OCI-LY7 (cell line): ENCODE data around the gene PCYT2. TPM values are rescaled to one million over a fixed set of nuclear protein-coding genes. Genes with fewer than 3 reads are reported as not detected.
A peak's percentile ranks its signal among the peaks of the same experiment; 100 is the strongest.

Source experiments
- BruUV-seq: library from RNA; stranded (reverse); fragments of 400-500 nt; replicated peaks from 2 replicates; lab custom pipeline; 2021; lab: Mats Ljungman, UMichigan
- CTCF ChIA-PET: fragments of 300-600 bp; sonication (Branson Sonifier 250); formaldehyde crosslinking; loops from one replicate; lab custom pipeline; 2022; ENCODE audit warnings: antibody characterized with exemption; ENCODE audit not compliant: unreplicated experiment; lab: Charles Lee
- POLR2A ChIA-PET: fragments of 300-600 bp; sonication (Branson Sonifier 250); formaldehyde crosslinking; loops from one replicate; lab custom pipeline; 2022; ENCODE audit warnings: antibody characterized with exemption; lab: Charles Lee
- DNase-seq: peaks from one replicate; pipeline ENCODE4 v3.0.0-alpha.2; 2015; ENCODE audit warnings: low spot score
- H2AFZ ChIP-seq: fragments of 200-600 bp; sonication (generic), shearing (Covaris generic); 2 replicates; pipeline ENCODE4 v1.6.1; 2014; ENCODE audit warnings: mild to moderate bottlenecking, antibody characterized with exemption, low read length, moderate library complexity
- H3K27ac ChIP-seq: fragments of 200-600 bp; sonication (generic); 2 replicates; pipeline ENCODE4 v1.5.1; 2014; ENCODE audit warnings: mixed run types, low read depth, mild to moderate bottlenecking, moderate library complexity, low read length, inconsistent platforms; ENCODE audit not compliant: poor library complexity, severe bottlenecking
- H3K36me3 ChIP-seq: fragments of 200-600 bp; sonication (generic); 2 replicates; pipeline ENCODE4 v1.6.1; 2014; ENCODE audit warnings: mild to moderate bottlenecking, antibody characterized with exemption, low read length, moderate library complexity, mixed read lengths; ENCODE audit not compliant: insufficient read depth
- H3K4me1 ChIP-seq: fragments of 200-600 bp; sonication (generic); 2 replicates; pipeline ENCODE4 v1.5.1; 2014; ENCODE audit warnings: mild to moderate bottlenecking, low read length; ENCODE audit not compliant: insufficient read depth, poor library complexity, severe bottlenecking
- H3K4me2 ChIP-seq: fragments of 200-600 bp; sonication (generic); 2 replicates; pipeline ENCODE4 v1.6.1; 2014; ENCODE audit warnings: mild to moderate bottlenecking, low read length
- H3K4me3 ChIP-seq: fragments of 200-600 bp; sonication (generic); 2 replicates; pipeline ENCODE4 v1.5.1; 2014; ENCODE audit warnings: mild to moderate bottlenecking, low read depth, low read length; ENCODE audit not compliant: poor library complexity, severe bottlenecking
- H3K79me2 ChIP-seq: fragments of 200-600 bp; sonication (generic); 2 replicates; pipeline ENCODE4 v1.6.1; 2016; ENCODE audit warnings: low read depth, mild to moderate bottlenecking, low read length, moderate library complexity, mixed read lengths; ENCODE audit not compliant: insufficient read depth
- H3K9me2 ChIP-seq: fragments of 200-600 bp; sonication (generic); 2 replicates; pipeline ENCODE4 v1.6.1; 2016; ENCODE audit warnings: mild to moderate bottlenecking, low read length, mixed read lengths; ENCODE audit not compliant: insufficient read depth
- H3K9me3 ChIP-seq: fragments of 200-600 bp; sonication (generic); 2 replicates; pipeline ENCODE4 v1.6.1; 2014; ENCODE audit warnings: mild to moderate bottlenecking, mixed run types, low read length, mixed read lengths
- H4K20me1 ChIP-seq: fragments of 200-600 bp; sonication (generic); 2 replicates; pipeline ENCODE4 v1.6.1; 2014; ENCODE audit warnings: mild to moderate bottlenecking, antibody characterized with exemption, low read length, moderate library complexity, mixed read lengths; ENCODE audit not compliant: insufficient read depth
- CTCF ChIP-seq: fragments of 200-600 bp; sonication (generic); conservative IDR thresholded peaks from 2 replicates; pipeline ENCODE4 v1.5.1; 2014; ENCODE audit warnings: mild to moderate bottlenecking, antibody characterized with exemption, low read length, moderate library complexity, mixed read lengths
- EZH2phosphoT487 ChIP-seq: fragments of 200-600 bp; sonication (generic); IDR thresholded peaks from 2 replicates; pipeline ENCODE4 v1.6.1; 2018; ENCODE audit warnings: low read depth, borderline replicate concordance, mild to moderate bottlenecking, mixed run types, antibody characterized with exemption, low read length, moderate library complexity, mixed read lengths
- intact Hi-C: fragments of 100-400 bp; cut with micrococcal nuclease; formaldehyde crosslinking; loops from one replicate; pipeline ENCODE4 v1.10.0; 2022; ENCODE audit not compliant: unreplicated experiment
- total RNA-seq, 2 experiments: library from RNA; depleted of rRNA in 1 of 2; stranded (reverse); fragments of >200 nt in 1 of 2; shearing (Covaris generic) in 1 of 2; gene quantifications; 2 replicates each; pipeline ENCODE4 v1.2.3, GENCODE V29; 2014 to 2022

PCYT2 gene
- total RNA-seq, 2 experiments from 2014 or later = 70.1 to 104 TPM

GRCh38 chr17:81877569-81877968 is 33.6 kb downstream of the PCYT2 start:
- ChIA-PET CTCF (no interaction called here), POLR2A (interaction anchor here (0.7 kb wide), 1 partner anchor 267 kb away, joined by 4 read pairs; no protein-coding TSS in a partner anchor)
- H3K9me3 ChIP-seq = no peaks in the 10 kb centered on the region
- H4K20me1 ChIP-seq = no peaks in the 10 kb centered on the region
- no peak overlapping the region for H3K4me2 ChIP-seq
- H3K4me1 ChIP-seq = peaks cover 24% of the 10 kb centered on the region
- intact Hi-C loops = no loop called here
- BruUV-seq = no TSS peak
- TF ChIP-seq EZH2phosphoT487 (no peak), CTCF (no peak)
- H3K79me2 ChIP-seq = 0 out of 2 replicates have a peak, but pooled peaks cover 5% of the 10 kb centered on the region
- no peak overlapping the region for H2AFZ ChIP-seq
- no peaks in the 10 kb centered on the region for H3K9me2 ChIP-seq
- H3K27ac ChIP-seq = no peak overlapping the region
- no peak for DNase-seq
- no peak overlapping the region for H3K4me3 ChIP-seq
- peaks cover 63% of the 10 kb centered on the region for H3K36me3 ChIP-seq

GRCh38 chr17:81871387-81872230 is 39.6 kb downstream of the PCYT2 start:
- TSS peak; percentile 79 for BruUV-seq
- no peak for TF ChIP-seq EZH2phosphoT487
- TF ChIP-seq CTCF = peak; percentile 59
- DNase-seq = peak; percentile 96
- POLR2A ChIA-PET = interaction anchor here (1.0 to 1.7 kb wide), 3 partner anchors 19 to 41 kb away, joined by 3 to 11 read pairs (median 4); no protein-coding TSS in a partner anchor
- no peaks in the 10 kb centered on the region for H3K9me2 ChIP-seq
- no peaks in the 10 kb centered on the region for H3K9me3 ChIP-seq
- H4K20me1 ChIP-seq = no peaks in the 10 kb centered on the region
- peaks cover 45% of the 10 kb centered on the region for H3K36me3 ChIP-seq
- peak overlapping the region; percentile 17; the same call in 1 of the 2 replicates for H2AFZ ChIP-seq
- H3K27ac ChIP-seq = peak overlapping the region; percentile 84
- peak overlapping the region; percentile 97 for H3K4me3 ChIP-seq
- H3K4me2 ChIP-seq = peak overlapping the region; percentile 78
- peaks cover 31% of the 10 kb centered on the region for H3K79me2 ChIP-seq
- H3K4me1 ChIP-seq = peaks cover 64% of the 10 kb centered on the region
- CTCF ChIA-PET = no interaction called here
- intact Hi-C loops = loop anchor here (2.0 to 5.0 kb wide), 5 partner anchors 19 to 354 kb away; partner anchors contain the start of genes ALYREF, ANAPC11, DCXR and MAFG
